Activated CD8-positive, alpha-beta memory T cell treated with anti-CD3 and anti-CD28 coated beads for 48 hours (primary cell): ENCODE data around the gene RORB.

ENCODE experiments used
- DNase-seq, 3 experiments: peaks; one replicate each; pipeline ENCODE4 v3.0.0-alpha.2; 2020; ENCODE audit warnings: low read depth in 2 of 3, low spot score in 2 of 3

RORB gene

GRCh38 chr9:74496819-74497747 is at the start of gene RORB:
RORB (plus strand) TSS chr9:74497335; CDS start chr9:74497977, 642 bp downstream.
- DNase-seq: peak in 1 of 3 experiments; percentile 7

- DNase-seq: no peak
Observed at GRCh38 chr9:74447451-74448193, 49.5 kb upstream of the RORB start.

GRCh38 chr9:74449060-74449459 is 48.1 kb upstream of the RORB start:
- no peak for DNase-seq

GRCh38 chr9:74458832-74459231 is 38.3 kb upstream of the RORB start:
- no peak for DNase-seq

- no peak for DNase-seq
Observed at GRCh38 chr9:74463825-74464224, 33.3 kb upstream of the RORB start.

- no peak for DNase-seq
Observed at GRCh38 chr9:74478606-74479005, 18.5 kb upstream of the RORB start.

- no peak for DNase-seq
Observed at GRCh38 chr9:74479711-74480110, 17.4 kb upstream of the RORB start.

- DNase-seq: no peak
Observed at GRCh38 chr9:74487395-74487794, 9.7 kb upstream of the RORB start.

GRCh38 chr9:74493512-74493911 is 3.6 kb upstream of the RORB start:
- DNase-seq: no peak

- DNase-seq: no peak
Observed at GRCh38 chr9:74494490-74494889, 2.6 kb upstream of the RORB start.

- no peak for DNase-seq
Observed at GRCh38 chr9:74496406-74496805, 729 bp upstream of the RORB start.

GRCh38 chr9:74497748-74498620 is 849 bp downstream of the RORB start:
- DNase-seq: peak in 1 of 3 experiments; percentile 3

- no peak for DNase-seq
Observed at GRCh38 chr9:74498621-74499095, 1.5 kb downstream of the RORB start.

GRCh38 chr9:74499111-74499601 is 2.0 kb downstream of the RORB start:
- DNase-seq: no peak

GRCh38 chr9:74499770-74500583 is 2.8 kb downstream of the RORB start:
- DNase-seq: no peak

GRCh38 chr9:74500584-74500924 is 3.4 kb downstream of the RORB start:
- no peak for DNase-seq

- no peak for DNase-seq
Observed at GRCh38 chr9:74501570-74501969, 4.4 kb downstream of the RORB start.

GRCh38 chr9:74503219-74503618 is 6.1 kb downstream of the RORB start:
- no peak for DNase-seq

GRCh38 chr9:74503666-74504065 is 6.5 kb downstream of the RORB start:
- no peak for DNase-seq

GRCh38 chr9:74511333-74511732 is 14.2 kb downstream of the RORB start:
- DNase-seq: no peak
